WTC11 (cell line): ENCODE measurements around the gene SMAD6. TPM values are rescaled to one million over a fixed set of nuclear protein-coding genes. Genes with fewer than 3 reads are reported as not detected.

Experiments used
- ATAC-seq: fragments of 200-7000 bp; cut with Tn5 transposase; 2 replicates; pipeline ENCODE4 v1.10.0; 2021; ENCODE audit warnings: mild to moderate bottlenecking, moderate library complexity
- CTCF ChIA-PET: fragments of 300-600 bp; sonication (Branson Sonifier 250); formaldehyde crosslinking; loops from one replicate; lab custom pipeline; 2021; ENCODE audit warnings: antibody characterized with exemption; lab: Charles Lee
- POLR2A ChIA-PET: fragments of 350-600 bp; sonication (Branson Sonifier 250); formaldehyde crosslinking; loops from one replicate; lab custom pipeline; 2021; ENCODE audit warnings: antibody characterized with exemption; lab: Charles Lee
- DNase-seq: peaks from one replicate; pipeline ENCODE4 v3.0.0; 2021; ENCODE audit warnings: low spot score
- H3K27ac Mint-ChIP-seq: 2 replicates; pipeline ENCODE4 v1.8.0; 2021; ENCODE audit warnings: mixed read lengths
- H3K27me3 Mint-ChIP-seq: 2 replicates; pipeline ENCODE4 v1.8.0; 2021; ENCODE audit warnings: low read depth, mild to moderate bottlenecking, moderate library complexity, mixed read lengths
- H3K36me3 Mint-ChIP-seq: 2 replicates; pipeline ENCODE4 v1.8.0; 2021; ENCODE audit warnings: mixed read lengths
- H3K4me1 Mint-ChIP-seq: 2 replicates; pipeline ENCODE4 v1.8.0; 2022; ENCODE audit warnings: mixed read lengths
- H3K4me3 Mint-ChIP-seq: 2 replicates; pipeline ENCODE4 v1.8.0; 2021; ENCODE audit warnings: mild to moderate bottlenecking, moderate library complexity, mixed read lengths
- H3K9me3 Mint-ChIP-seq: 2 replicates; pipeline ENCODE4 v1.8.0; 2021; ENCODE audit warnings: mixed read lengths
- FOXJ3 ChIP-seq: sonication (generic); formaldehyde crosslinking; IDR thresholded peaks from 2 replicates; pipeline ENCODE4 v1.9.0; 2021; ENCODE audit warnings: missing genetic modification reagents, mild to moderate bottlenecking, borderline replicate concordance
- GABPB1 ChIP-seq: sonication (generic); formaldehyde crosslinking; IDR thresholded peaks from 2 replicates; pipeline ENCODE4 v1.8.1; 2023; ENCODE audit warnings: mild to moderate bottlenecking, missing genetic modification reagents
- GRHL2 ChIP-seq: fragments of 250-450 bp; sonication (Bioruptor Pico); IDR thresholded peaks from 2 replicates; pipeline ENCODE4 v1.8.0; 2022; ENCODE audit warnings: mild to moderate bottlenecking, moderate library complexity; ENCODE audit not compliant: insufficient replicate concordance, severe bottlenecking
- NFATC4 ChIP-seq: fragments of 250-450 bp; sonication (Bioruptor Pico); IDR thresholded peaks from 2 replicates; pipeline ENCODE4 v1.9.0; 2021; ENCODE audit warnings: mild to moderate bottlenecking
- PRRX2 ChIP-seq: fragments of 250-450 bp; sonication (Bioruptor Pico); IDR thresholded peaks from 2 replicates; pipeline ENCODE4 v1.8.0; 2021; ENCODE audit warnings: mild to moderate bottlenecking
- SMAD3 ChIP-seq: sonication (generic); formaldehyde crosslinking; IDR thresholded peaks from 2 replicates; pipeline ENCODE4 v1.8.0; 2022; ENCODE audit warnings: missing genetic modification reagents, mild to moderate bottlenecking, borderline replicate concordance
- ZNF263 ChIP-seq: sonication (generic); formaldehyde crosslinking; IDR thresholded peaks from 2 replicates; pipeline ENCODE4 v1.8.1; 2022; ENCODE audit warnings: low read depth, mild to moderate bottlenecking, moderate library complexity, missing genetic modification reagents
- ZNF317 ChIP-seq: sonication (generic); formaldehyde crosslinking; IDR thresholded peaks from 2 replicates; pipeline ENCODE4 v1.8.1; 2023; ENCODE audit warnings: low read depth, mild to moderate bottlenecking, moderate library complexity, missing genetic modification reagents, borderline replicate concordance
- ZNF416 ChIP-seq: fragments of 250-450 bp; sonication (Bioruptor Pico); IDR thresholded peaks from 2 replicates; pipeline ENCODE4 v1.9.0; 2021; ENCODE audit warnings: mild to moderate bottlenecking, inconsistent platforms
- ZNF423 ChIP-seq: fragments of 250-450 bp; sonication (Bioruptor Pico); IDR thresholded peaks from 2 replicates; pipeline ENCODE4 v2.1.2; 2022; ENCODE audit warnings: mild to moderate bottlenecking, moderate library complexity
- total RNA-seq: library from RNA; stranded (reverse); gene quantifications from 3 replicates; pipeline ENCODE4 v1.2.3, GENCODE V29; 2021
- TF ChIP-seq, protein P1 (sequence below): sonication (generic); formaldehyde crosslinking; IDR thresholded peaks from 2 replicates; pipeline ENCODE4 v1.8.0; 2023; ENCODE audit warnings: mild to moderate bottlenecking, missing genetic modification reagents
- TF ChIP-seq, protein P2 (sequence below): fragments of 250-450 bp; sonication (Bioruptor Pico); IDR thresholded peaks from 2 replicates; pipeline ENCODE4 v1.9.0; 2021; ENCODE audit warnings: mild to moderate bottlenecking, borderline replicate concordance
- TF ChIP-seq, protein P3 (sequence below): sonication (generic); formaldehyde crosslinking; conservative IDR thresholded peaks from 2 replicates; pipeline ENCODE4 v1.8.1; 2023; ENCODE audit warnings: mild to moderate bottlenecking, low read depth, missing genetic modification reagents, moderate library complexity
- TF ChIP-seq, protein P4 (sequence below): fragments of 200-600 bp; IDR thresholded peaks from 2 replicates; pipeline ENCODE4 v1.8.0; 2022; ENCODE audit warnings: antibody characterized with exemption
- TF ChIP-seq, protein P5 (sequence below): sonication (generic); formaldehyde crosslinking; IDR thresholded peaks from 2 replicates; pipeline ENCODE4 v1.8.1; 2022; ENCODE audit warnings: low read depth, mild to moderate bottlenecking, moderate library complexity, missing genetic modification reagents, borderline replicate concordance
- TF ChIP-seq, protein P6 (sequence below): sonication (generic); formaldehyde crosslinking; IDR thresholded peaks from 2 replicates; pipeline ENCODE4 v1.8.1; 2022; ENCODE audit warnings: mild to moderate bottlenecking, missing genetic modification reagents, moderate library complexity, borderline replicate concordance
- TF ChIP-seq, protein P7 (sequence below): fragments of 250-450 bp; sonication (Bioruptor Pico); conservative IDR thresholded peaks from 2 replicates; pipeline ENCODE4 v1.9.0; 2021; ENCODE audit warnings: mild to moderate bottlenecking
- TF ChIP-seq, protein P8 (sequence below): sonication (generic); formaldehyde crosslinking; IDR thresholded peaks from 2 replicates; pipeline ENCODE4 v1.8.0; 2022; ENCODE audit warnings: mild to moderate bottlenecking, missing genetic modification reagents
- TF ChIP-seq, protein P9 (sequence below): sonication (generic); formaldehyde crosslinking; IDR thresholded peaks from 2 replicates; pipeline ENCODE4 v1.8.0; 2022; ENCODE audit warnings: mild to moderate bottlenecking, missing genetic modification reagents

Gene SMAD6
- total RNA-seq, 1 experiment from 2014 or later, result 13.9 TPM

DNA sequence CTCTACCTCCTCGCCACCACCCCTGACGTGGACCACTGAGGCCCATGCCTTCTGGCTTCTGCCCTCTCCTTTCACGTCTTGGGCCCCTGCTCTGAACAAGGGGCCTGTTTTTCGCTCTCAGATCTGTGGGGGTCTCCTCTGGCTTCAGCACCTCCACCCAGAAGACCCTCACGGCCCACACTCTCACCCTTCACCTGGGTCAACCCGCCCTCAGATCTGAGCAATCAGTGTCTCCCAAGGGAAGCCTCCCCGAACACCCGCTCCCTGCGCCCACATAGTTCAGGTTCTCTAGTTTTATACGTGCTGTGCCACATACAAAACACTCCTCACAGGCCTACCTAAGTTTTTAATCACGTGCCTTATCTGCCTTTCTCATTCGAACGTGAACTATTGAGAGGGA, 48.2 kb upstream of the SMAD6 start:
- TF ChIP-seq FOXJ3 (CRISPR knock-in tag) (no peak), NFATC4 (CRISPR knock-in tag) (no peak), GRHL2 (CRISPR knock-in tag) (no peak), ZNF263 (CRISPR knock-in tag) (no peak), PRRX2 (CRISPR knock-in tag) (no peak), SMAD3 (CRISPR knock-in tag) (no peak), ZNF317 (CRISPR knock-in tag) (no peak), ZNF416 (CRISPR knock-in tag) (no peak), ZNF423 (CRISPR knock-in tag) (no peak), GABPB1 (no peak)
- TF ChIP-seq, protein P1, sequence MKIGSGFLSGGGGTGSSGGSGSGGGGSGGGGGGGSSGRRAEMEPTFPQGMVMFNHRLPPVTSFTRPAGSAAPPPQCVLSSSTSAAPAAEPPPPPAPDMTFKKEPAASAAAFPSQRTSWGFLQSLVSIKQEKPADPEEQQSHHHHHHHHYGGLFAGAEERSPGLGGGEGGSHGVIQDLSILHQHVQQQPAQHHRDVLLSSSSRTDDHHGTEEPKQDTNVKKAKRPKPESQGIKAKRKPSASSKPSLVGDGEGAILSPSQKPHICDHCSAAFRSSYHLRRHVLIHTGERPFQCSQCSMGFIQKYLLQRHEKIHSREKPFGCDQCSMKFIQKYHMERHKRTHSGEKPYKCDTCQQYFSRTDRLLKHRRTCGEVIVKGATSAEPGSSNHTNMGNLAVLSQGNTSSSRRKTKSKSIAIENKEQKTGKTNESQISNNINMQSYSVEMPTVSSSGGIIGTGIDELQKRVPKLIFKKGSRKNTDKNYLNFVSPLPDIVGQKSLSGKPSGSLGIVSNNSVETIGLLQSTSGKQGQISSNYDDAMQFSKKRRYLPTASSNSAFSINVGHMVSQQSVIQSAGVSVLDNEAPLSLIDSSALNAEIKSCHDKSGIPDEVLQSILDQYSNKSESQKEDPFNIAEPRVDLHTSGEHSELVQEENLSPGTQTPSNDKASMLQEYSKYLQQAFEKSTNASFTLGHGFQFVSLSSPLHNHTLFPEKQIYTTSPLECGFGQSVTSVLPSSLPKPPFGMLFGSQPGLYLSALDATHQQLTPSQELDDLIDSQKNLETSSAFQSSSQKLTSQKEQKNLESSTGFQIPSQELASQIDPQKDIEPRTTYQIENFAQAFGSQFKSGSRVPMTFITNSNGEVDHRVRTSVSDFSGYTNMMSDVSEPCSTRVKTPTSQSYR (CRISPR knock-in tag), result no peak
- TF ChIP-seq, protein P2, sequence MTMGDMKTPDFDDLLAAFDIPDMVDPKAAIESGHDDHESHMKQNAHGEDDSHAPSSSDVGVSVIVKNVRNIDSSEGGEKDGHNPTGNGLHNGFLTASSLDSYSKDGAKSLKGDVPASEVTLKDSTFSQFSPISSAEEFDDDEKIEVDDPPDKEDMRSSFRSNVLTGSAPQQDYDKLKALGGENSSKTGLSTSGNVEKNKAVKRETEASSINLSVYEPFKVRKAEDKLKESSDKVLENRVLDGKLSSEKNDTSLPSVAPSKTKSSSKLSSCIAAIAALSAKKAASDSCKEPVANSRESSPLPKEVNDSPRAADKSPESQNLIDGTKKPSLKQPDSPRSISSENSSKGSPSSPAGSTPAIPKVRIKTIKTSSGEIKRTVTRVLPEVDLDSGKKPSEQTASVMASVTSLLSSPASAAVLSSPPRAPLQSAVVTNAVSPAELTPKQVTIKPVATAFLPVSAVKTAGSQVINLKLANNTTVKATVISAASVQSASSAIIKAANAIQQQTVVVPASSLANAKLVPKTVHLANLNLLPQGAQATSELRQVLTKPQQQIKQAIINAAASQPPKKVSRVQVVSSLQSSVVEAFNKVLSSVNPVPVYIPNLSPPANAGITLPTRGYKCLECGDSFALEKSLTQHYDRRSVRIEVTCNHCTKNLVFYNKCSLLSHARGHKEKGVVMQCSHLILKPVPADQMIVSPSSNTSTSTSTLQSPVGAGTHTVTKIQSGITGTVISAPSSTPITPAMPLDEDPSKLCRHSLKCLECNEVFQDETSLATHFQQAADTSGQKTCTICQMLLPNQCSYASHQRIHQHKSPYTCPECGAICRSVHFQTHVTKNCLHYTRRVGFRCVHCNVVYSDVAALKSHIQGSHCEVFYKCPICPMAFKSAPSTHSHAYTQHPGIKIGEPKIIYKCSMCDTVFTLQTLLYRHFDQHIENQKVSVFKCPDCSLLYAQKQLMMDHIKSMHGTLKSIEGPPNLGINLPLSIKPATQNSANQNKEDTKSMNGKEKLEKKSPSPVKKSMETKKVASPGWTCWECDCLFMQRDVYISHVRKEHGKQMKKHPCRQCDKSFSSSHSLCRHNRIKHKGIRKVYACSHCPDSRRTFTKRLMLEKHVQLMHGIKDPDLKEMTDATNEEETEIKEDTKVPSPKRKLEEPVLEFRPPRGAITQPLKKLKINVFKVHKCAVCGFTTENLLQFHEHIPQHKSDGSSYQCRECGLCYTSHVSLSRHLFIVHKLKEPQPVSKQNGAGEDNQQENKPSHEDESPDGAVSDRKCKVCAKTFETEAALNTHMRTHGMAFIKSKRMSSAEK (CRISPR knock-in tag), result no peak
- TF ChIP-seq, protein P3, sequence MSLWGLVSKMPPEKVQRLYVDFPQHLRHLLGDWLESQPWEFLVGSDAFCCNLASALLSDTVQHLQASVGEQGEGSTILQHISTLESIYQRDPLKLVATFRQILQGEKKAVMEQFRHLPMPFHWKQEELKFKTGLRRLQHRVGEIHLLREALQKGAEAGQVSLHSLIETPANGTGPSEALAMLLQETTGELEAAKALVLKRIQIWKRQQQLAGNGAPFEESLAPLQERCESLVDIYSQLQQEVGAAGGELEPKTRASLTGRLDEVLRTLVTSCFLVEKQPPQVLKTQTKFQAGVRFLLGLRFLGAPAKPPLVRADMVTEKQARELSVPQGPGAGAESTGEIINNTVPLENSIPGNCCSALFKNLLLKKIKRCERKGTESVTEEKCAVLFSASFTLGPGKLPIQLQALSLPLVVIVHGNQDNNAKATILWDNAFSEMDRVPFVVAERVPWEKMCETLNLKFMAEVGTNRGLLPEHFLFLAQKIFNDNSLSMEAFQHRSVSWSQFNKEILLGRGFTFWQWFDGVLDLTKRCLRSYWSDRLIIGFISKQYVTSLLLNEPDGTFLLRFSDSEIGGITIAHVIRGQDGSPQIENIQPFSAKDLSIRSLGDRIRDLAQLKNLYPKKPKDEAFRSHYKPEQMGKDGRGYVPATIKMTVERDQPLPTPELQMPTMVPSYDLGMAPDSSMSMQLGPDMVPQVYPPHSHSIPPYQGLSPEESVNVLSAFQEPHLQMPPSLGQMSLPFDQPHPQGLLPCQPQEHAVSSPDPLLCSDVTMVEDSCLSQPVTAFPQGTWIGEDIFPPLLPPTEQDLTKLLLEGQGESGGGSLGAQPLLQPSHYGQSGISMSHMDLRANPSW (CRISPR knock-in tag), result no peak
- TF ChIP-seq, protein P4, sequence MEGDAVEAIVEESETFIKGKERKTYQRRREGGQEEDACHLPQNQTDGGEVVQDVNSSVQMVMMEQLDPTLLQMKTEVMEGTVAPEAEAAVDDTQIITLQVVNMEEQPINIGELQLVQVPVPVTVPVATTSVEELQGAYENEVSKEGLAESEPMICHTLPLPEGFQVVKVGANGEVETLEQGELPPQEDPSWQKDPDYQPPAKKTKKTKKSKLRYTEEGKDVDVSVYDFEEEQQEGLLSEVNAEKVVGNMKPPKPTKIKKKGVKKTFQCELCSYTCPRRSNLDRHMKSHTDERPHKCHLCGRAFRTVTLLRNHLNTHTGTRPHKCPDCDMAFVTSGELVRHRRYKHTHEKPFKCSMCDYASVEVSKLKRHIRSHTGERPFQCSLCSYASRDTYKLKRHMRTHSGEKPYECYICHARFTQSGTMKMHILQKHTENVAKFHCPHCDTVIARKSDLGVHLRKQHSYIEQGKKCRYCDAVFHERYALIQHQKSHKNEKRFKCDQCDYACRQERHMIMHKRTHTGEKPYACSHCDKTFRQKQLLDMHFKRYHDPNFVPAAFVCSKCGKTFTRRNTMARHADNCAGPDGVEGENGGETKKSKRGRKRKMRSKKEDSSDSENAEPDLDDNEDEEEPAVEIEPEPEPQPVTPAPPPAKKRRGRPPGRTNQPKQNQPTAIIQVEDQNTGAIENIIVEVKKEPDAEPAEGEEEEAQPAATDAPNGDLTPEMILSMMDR, result no peak
- TF ChIP-seq, protein P5, sequence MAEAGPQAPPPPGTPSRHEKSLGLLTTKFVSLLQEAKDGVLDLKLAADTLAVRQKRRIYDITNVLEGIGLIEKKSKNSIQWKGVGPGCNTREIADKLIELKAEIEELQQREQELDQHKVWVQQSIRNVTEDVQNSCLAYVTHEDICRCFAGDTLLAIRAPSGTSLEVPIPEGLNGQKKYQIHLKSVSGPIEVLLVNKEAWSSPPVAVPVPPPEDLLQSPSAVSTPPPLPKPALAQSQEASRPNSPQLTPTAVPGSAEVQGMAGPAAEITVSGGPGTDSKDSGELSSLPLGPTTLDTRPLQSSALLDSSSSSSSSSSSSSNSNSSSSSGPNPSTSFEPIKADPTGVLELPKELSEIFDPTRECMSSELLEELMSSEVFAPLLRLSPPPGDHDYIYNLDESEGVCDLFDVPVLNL (CRISPR knock-in tag), result no peak
- TF ChIP-seq, protein P6, sequence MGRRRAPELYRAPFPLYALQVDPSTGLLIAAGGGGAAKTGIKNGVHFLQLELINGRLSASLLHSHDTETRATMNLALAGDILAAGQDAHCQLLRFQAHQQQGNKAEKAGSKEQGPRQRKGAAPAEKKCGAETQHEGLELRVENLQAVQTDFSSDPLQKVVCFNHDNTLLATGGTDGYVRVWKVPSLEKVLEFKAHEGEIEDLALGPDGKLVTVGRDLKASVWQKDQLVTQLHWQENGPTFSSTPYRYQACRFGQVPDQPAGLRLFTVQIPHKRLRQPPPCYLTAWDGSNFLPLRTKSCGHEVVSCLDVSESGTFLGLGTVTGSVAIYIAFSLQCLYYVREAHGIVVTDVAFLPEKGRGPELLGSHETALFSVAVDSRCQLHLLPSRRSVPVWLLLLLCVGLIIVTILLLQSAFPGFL (CRISPR knock-in tag), result no peak
- TF ChIP-seq, protein P7, sequence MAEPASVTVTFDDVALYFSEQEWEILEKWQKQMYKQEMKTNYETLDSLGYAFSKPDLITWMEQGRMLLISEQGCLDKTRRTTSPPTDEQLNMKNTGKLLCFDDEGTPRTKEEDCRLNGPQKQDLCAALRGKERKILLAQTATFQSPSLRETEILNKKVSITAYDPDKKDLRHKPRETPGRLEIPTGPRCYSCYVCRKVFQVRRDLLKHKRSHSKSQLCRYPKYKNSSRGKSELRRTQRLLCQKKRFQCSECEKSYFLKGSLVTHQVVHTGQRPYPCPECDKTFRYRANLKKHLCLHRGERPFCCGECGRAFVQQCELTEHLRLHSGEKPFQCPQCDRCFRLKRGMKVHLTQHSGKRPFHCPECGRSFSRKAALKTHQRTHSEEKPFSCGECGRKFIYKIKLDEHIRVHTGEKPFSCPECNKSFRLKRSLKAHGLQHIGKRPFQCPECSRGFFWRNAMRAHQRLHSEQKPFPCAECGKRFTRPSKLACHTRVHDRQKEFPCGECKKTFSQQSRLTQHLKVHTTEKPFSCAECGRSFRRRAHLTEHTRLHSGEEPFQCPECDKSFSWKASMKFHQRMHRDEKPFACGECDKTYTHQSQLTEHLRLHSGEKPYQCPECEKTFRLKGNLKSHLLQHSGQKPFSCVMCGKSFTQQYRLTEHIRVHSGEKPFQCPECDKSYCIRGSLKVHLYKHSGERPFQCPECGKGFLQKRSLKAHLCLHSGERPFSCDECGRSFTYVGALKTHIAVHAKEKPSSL (CRISPR knock-in tag), result no peak
- TF ChIP-seq, protein P8, sequence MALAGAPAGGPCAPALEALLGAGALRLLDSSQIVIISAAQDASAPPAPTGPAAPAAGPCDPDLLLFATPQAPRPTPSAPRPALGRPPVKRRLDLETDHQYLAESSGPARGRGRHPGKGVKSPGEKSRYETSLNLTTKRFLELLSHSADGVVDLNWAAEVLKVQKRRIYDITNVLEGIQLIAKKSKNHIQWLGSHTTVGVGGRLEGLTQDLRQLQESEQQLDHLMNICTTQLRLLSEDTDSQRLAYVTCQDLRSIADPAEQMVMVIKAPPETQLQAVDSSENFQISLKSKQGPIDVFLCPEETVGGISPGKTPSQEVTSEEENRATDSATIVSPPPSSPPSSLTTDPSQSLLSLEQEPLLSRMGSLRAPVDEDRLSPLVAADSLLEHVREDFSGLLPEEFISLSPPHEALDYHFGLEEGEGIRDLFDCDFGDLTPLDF (CRISPR knock-in tag), result no peak
- TF ChIP-seq, protein P9, sequence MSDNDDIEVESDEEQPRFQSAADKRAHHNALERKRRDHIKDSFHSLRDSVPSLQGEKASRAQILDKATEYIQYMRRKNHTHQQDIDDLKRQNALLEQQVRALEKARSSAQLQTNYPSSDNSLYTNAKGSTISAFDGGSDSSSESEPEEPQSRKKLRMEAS (CRISPR knock-in tag), result no peak
- DNase-seq (no peak), ATAC-seq (no peak)
- CTCF ChIA-PET, result interaction anchor here (1.5 to 1.9 kb wide), 3 partner anchors 20 to 198 kb away, joined by 5 to 8 read pairs (median 6); no protein-coding TSS in a partner anchor
- Mint-ChIP-seq H3K4me1 (peaks cover 54% of the 10 kb centered on the region), H3K27me3 (peaks cover 3% of the 10 kb centered on the region; the same call in 1 of the 2 replicates), H3K9me3 (no peaks in the 10 kb centered on the region), H3K36me3 (no peaks in the 10 kb centered on the region), H3K4me3 (no peak overlapping the region), H3K27ac (no peak overlapping the region)
- POLR2A ChIA-PET, result no interaction called here
